ENCODE data around the gene DSCAML1. TPM values are rescaled to one million over a fixed set of nuclear protein-coding genes. Genes with fewer than 3 reads are reported as not detected.

DSCAML1 gene
- total RNA-seq, 1 experiment from 2014 or later: 0.15 TPM

DNA sequence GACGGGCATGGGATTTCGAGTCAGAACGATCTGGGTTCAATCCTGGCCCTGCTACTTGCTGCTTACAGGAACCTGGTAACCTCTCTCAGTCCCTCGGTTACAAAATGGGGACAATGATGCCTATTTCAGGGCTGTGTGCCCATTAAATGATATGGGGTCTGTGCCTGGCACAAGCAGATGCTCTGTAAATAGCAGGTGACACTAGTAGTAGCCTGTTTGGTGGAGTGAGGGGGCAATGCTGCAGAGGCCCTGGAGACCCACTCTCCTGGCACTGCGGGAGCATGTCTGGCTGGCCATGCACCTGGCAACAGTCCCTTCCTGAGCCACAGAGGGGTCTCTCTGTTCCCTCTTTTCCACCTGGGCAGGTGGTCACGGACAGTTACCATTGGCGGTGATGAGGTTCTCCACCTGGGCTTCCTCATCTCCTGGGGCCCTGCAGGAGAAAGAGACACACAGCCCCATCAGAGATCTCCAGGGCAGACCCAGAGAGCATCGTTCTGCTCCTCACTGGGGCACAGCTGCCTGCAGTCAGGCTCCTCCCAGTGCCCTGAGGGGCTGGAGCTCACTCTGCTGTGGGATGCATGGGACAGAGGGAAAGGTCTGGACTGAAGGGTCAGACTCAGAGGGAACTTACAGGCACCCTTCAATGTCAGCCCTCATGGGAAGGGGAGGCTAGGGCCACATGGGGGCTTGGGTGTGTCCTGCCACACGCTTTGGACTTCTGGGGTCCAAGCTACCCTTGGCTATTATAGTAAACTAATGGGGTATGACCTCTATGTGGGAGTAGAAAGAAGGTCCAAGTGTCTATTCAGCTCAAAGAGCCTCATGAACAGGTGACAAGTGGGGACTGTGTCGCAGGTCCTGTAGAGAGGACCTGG, 43.2 kb upstream of the DSCAML1 start:
- no peaks in the 10 kb centered on the region for H3K79me2 ChIP-seq (ENCODE audit: insufficient read depth, low read length)
- H3K23me2 ChIP-seq (ENCODE audit: insufficient read length, low read depth, low read length, poor library complexity, severe bottlenecking): no peaks in the 10 kb centered on the region
- no peak overlapping the region for H3T11ph ChIP-seq (ENCODE audit: low read length)
- H2BK12ac ChIP-seq (ENCODE audit: insufficient read length, low read depth, low read length): no peak overlapping the region
- TF ChIP-seq, protein P1, sequence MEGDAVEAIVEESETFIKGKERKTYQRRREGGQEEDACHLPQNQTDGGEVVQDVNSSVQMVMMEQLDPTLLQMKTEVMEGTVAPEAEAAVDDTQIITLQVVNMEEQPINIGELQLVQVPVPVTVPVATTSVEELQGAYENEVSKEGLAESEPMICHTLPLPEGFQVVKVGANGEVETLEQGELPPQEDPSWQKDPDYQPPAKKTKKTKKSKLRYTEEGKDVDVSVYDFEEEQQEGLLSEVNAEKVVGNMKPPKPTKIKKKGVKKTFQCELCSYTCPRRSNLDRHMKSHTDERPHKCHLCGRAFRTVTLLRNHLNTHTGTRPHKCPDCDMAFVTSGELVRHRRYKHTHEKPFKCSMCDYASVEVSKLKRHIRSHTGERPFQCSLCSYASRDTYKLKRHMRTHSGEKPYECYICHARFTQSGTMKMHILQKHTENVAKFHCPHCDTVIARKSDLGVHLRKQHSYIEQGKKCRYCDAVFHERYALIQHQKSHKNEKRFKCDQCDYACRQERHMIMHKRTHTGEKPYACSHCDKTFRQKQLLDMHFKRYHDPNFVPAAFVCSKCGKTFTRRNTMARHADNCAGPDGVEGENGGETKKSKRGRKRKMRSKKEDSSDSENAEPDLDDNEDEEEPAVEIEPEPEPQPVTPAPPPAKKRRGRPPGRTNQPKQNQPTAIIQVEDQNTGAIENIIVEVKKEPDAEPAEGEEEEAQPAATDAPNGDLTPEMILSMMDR (conservative IDR thresholded peaks at IDR 0.05): no peak
- no peak overlapping the region for H3K4me2 ChIP-seq (ENCODE audit: insufficient read depth, insufficient read length, low read length)
- H3K79me1 ChIP-seq (ENCODE audit: insufficient read depth, low read depth, low read length, poor library complexity, severe bottlenecking): no peaks in the 10 kb centered on the region
- H3K4me3 Mint-ChIP-seq: no peak overlapping the region
- no peaks in the 10 kb centered on the region for H3K27me3 ChIP-seq (ENCODE audit: insufficient read depth, low read length)
- no peak overlapping the region for H2BK15ac ChIP-seq (ENCODE audit: low read depth, low read length)
- H3K4me1 Mint-ChIP-seq: peaks cover 14 to 15% of the 10 kb centered on the region in 2 experiments
- no peak overlapping the region for H2AK5ac ChIP-seq (ENCODE audit: insufficient read length, low read length)
- H2BK120ac ChIP-seq (ENCODE audit: low read depth, low read length, poor library complexity, severe bottlenecking): no peak overlapping the region
- no peak overlapping the region for H3K56ac ChIP-seq (ENCODE audit: insufficient read length, low read depth, low read length)
- H3K27ac Mint-ChIP-seq: peak overlapping the region in 1 of 3 experiments; percentile 29; a peak in 1 of 7 replicates
- H3K18ac ChIP-seq (ENCODE audit: insufficient read length, low read depth, low read length): no peak overlapping the region
- H2BK5ac ChIP-seq (ENCODE audit: insufficient read length, low read length): no peak overlapping the region
- H3K9me3 Mint-ChIP-seq: no peaks in the 10 kb centered on the region
- no CpG with 5 or more reads among the region's 10 CpGs for WGBS (ENCODE audit: extremely low coverage, insufficient read length, low lambda C conversion rate)
- H3K27me3 Mint-ChIP-seq (ENCODE audit: low read depth): peaks cover 3% of the 10 kb centered on the region; the same call in 1 of the 2 replicates
- H4K8ac ChIP-seq (replicated peaks; ENCODE audit: insufficient read length, low read depth, low read length): no peak overlapping the region
- no peak overlapping the region for H3K14ac ChIP-seq (ENCODE audit: insufficient read depth, low read length)
- no peaks in the 10 kb centered on the region for H3K4me1 ChIP-seq (ENCODE audit: insufficient read depth, low read length)
- no peak overlapping the region for H3K27ac ChIP-seq (ENCODE audit: insufficient read length, low read depth, low read length)
- peaks cover 0 to 10% (median 0%) of the 10 kb centered on the region in 3 experiments; a peak in 2 of 7 replicates for H3K36me3 Mint-ChIP-seq (ENCODE audit: insufficient read depth in 1 of 3, low read depth in 3 of 3)
- no peak overlapping the region for H3K4ac ChIP-seq (ENCODE audit: low read depth, low read length)
- no peak overlapping the region for H3K9ac ChIP-seq (ENCODE audit: extremely low read depth, insufficient read length, low read length)
- H2BK20ac ChIP-seq (ENCODE audit: low read depth, low read length, poor library complexity, severe bottlenecking): no peak overlapping the region
- H4K91ac ChIP-seq (ENCODE audit: insufficient read length, low read depth, low read length): no peak overlapping the region
- H3K9me3 ChIP-seq (ENCODE audit: control insufficient read depth, low read depth, low read length): no peaks in the 10 kb centered on the region
- H2AFZ ChIP-seq (ENCODE audit: low read length): no peak overlapping the region
- peaks cover 2% of the 10 kb centered on the region for H4K20me1 ChIP-seq (ENCODE audit: control insufficient read depth, insufficient read depth, insufficient read length)
- H3K23ac ChIP-seq (ENCODE audit: insufficient read length, low read depth, low read length): no peak overlapping the region
- no peak overlapping the region for H4K5ac ChIP-seq (ENCODE audit: insufficient read length, low read depth, low read length)
- DNase-seq: peak; percentile 17

All from H9 (cell line).